SK-N-SH (cell line): ENCODE measurements around the gene SUMF1. TPM values are rescaled to one million over a fixed set of nuclear protein-coding genes. Genes with fewer than 3 reads are reported as not detected.
A peak's percentile ranks its signal among the peaks of the same experiment; 100 is the strongest.

Experiments used
- CTCF ChIA-PET: fragments of 300-600, 350-600 bp; formaldehyde crosslinking; extraction: SDS; loops from one replicate; lab custom pipeline; 2021; lab: Yijun Ruan, JAX
- POLR2A ChIA-PET: fragments of 350-600 bp; sonication (Branson Sonifier 250); formaldehyde crosslinking; extraction: SDS; loops from one replicate; lab custom pipeline; 2020; ENCODE audit warnings: antibody characterized with exemption, inconsistent platforms; lab: Yijun Ruan, JAX
- DNase-seq: peaks from one replicate; pipeline ENCODE4 v3.0.0; 2012
- H2AFZ ChIP-seq: fragments of 200-600 bp; sonication (generic); 2 replicates; pipeline ENCODE4 v1.8.1; 2016; ENCODE audit warnings: antibody characterized with exemption, mild to moderate bottlenecking, low read depth
- H3F3A ChIP-seq: fragments of 200-600 bp; sonication (generic); replicated peaks from 2 replicates; pipeline ENCODE3; 2016; ENCODE audit warnings: antibody characterized with exemption, mild to moderate bottlenecking; ENCODE audit not compliant: insufficient read depth
- H3K27ac ChIP-seq, 2 experiments: fragments of 200-500 bp in 1 of 2; fragments of 200-600 bp in 1 of 2; sonication (Bioruptor generic) in 1 of 2; sonication (generic), shearing (Covaris generic) in 1 of 2; 2 replicates each; pipeline versions ENCODE4 v1.5.1 to v1.6.1; 2014 to 2016; ENCODE audit warnings: low read depth in 2 of 2, inconsistent platforms in 1 of 2, low read length in 1 of 2, mild to moderate bottlenecking in 1 of 2, mixed read lengths in 1 of 2
- H3K27me3 ChIP-seq: fragments of 200-600 bp; sonication (generic), shearing (Covaris generic); 2 replicates; pipeline ENCODE4 v1.6.1; 2016; ENCODE audit warnings: mixed run types; ENCODE audit not compliant: insufficient read depth
- H3K36me3 ChIP-seq, 2 experiments: fragments of 200-500 bp in 1 of 2; fragments of 200-600 bp in 1 of 2; sonication (Bioruptor generic) in 1 of 2; sonication (generic) in 1 of 2; replicated peaks in 1 of 2; 2 replicates each; pipeline versions ENCODE3 to v1.5.1; 2014 to 2016; ENCODE audit warnings: low read length in 1 of 2, mild to moderate bottlenecking in 1 of 2; ENCODE audit not compliant: insufficient read depth in 2 of 2, control insufficient read depth in 1 of 2
- H3K4me1 ChIP-seq, 2 experiments: fragments of 200-500 bp in 1 of 2; fragments of 200-600 bp in 1 of 2; sonication (Bioruptor generic) in 1 of 2; sonication (generic), shearing (Covaris generic) in 1 of 2; 2 replicates each; pipeline versions ENCODE4 v1.5.1 to v1.6.1; 2014 to 2016; ENCODE audit warnings: low read depth in 1 of 2, low read length in 1 of 2, mixed run types in 1 of 2; ENCODE audit not compliant: insufficient read depth in 2 of 2, control insufficient read depth in 1 of 2
- H3K4me2 ChIP-seq: fragments of 200-600 bp; sonication (generic), shearing (Covaris generic); 2 replicates; pipeline ENCODE4 v1.6.1; 2017; ENCODE audit warnings: mixed run types
- H3K4me3 ChIP-seq, 2 experiments: fragments of 200-500 bp in 1 of 2; fragments of 200-600 bp in 1 of 2; sonication (Bioruptor generic) in 1 of 2; sonication (generic), shearing (Covaris generic) in 1 of 2; 2 replicates each; pipeline versions ENCODE4 v1.5.1 to v1.8.1; 2014 to 2016; ENCODE audit warnings: low read depth in 2 of 2, inconsistent platforms in 1 of 2, low read length in 1 of 2, mild to moderate bottlenecking in 1 of 2, mixed read lengths in 1 of 2, moderate library complexity in 1 of 2
- H3K79me2 ChIP-seq: fragments of 200-600 bp; sonication (generic); 2 replicates; pipeline ENCODE4 v1.8.1; 2017; ENCODE audit warnings: mild to moderate bottlenecking; ENCODE audit not compliant: insufficient read depth
- H3K9ac ChIP-seq: fragments of 200-600 bp; sonication (generic); 2 replicates; pipeline ENCODE4 v1.6.1; 2017; ENCODE audit warnings: mixed run types
- H3K9me2 ChIP-seq: fragments of 200-600 bp; sonication (generic); 2 replicates; pipeline ENCODE4 v1.6.1; 2017; ENCODE audit warnings: mixed run types
- H3K9me3 ChIP-seq: fragments of 200-600 bp; sonication (generic); 2 replicates; pipeline ENCODE4 v1.6.1; 2017; ENCODE audit warnings: mixed run types, mild to moderate bottlenecking, moderate library complexity
- H4K20me1 ChIP-seq: fragments of 200-600 bp; sonication (generic); 2 replicates; pipeline ENCODE4 v1.6.1; 2017; ENCODE audit warnings: mild to moderate bottlenecking, mixed run types; ENCODE audit not compliant: insufficient read depth
- FOSL2 ChIP-seq: IDR thresholded peaks from 2 replicates; pipeline ENCODE4 v1.4.0; 2012; ENCODE audit warnings: low read depth, mild to moderate bottlenecking, moderate library complexity, borderline replicate concordance
- GABPA ChIP-seq: IDR thresholded peaks from 2 replicates; pipeline ENCODE4 v1.4.0; 2012; ENCODE audit warnings: low read depth, mild to moderate bottlenecking
- IRF3 ChIP-seq: fragments of 150-350 bp; IDR thresholded peaks from 2 replicates; pipeline ENCODE4 v1.6.1; 2016; ENCODE audit warnings: mild to moderate bottlenecking, low read depth, low read length
- MAX ChIP-seq: IDR thresholded peaks from 2 replicates; pipeline ENCODE4 v1.4.0; 2012; ENCODE audit warnings: low read depth
- MXI1 ChIP-seq: IDR thresholded peaks from 2 replicates; pipeline ENCODE4 v1.6.1; 2012; ENCODE audit warnings: mild to moderate bottlenecking, low read depth, low read length, improper control_type of control experiment
- NFIC ChIP-seq: IDR thresholded peaks from 2 replicates; pipeline ENCODE4 v1.4.0; 2012; ENCODE audit warnings: borderline replicate concordance
- PBX3 ChIP-seq: IDR thresholded peaks from 2 replicates; pipeline ENCODE4; 2012
- POLR2AphosphoS5 ChIP-seq: IDR thresholded peaks from 2 replicates; pipeline ENCODE4 v1.6.1; 2012; ENCODE audit warnings: low read depth, low read length
- RAD21 ChIP-seq: IDR thresholded peaks from 2 replicates; pipeline ENCODE4 v1.6.1; 2012; ENCODE audit warnings: mild to moderate bottlenecking, low read length
- RCOR1 ChIP-seq: fragments of 150-350 bp; IDR thresholded peaks from 2 replicates; pipeline ENCODE4 v1.6.1; 2017; ENCODE audit warnings: antibody characterized with exemption, low read length
- RXRA ChIP-seq: IDR thresholded peaks from 2 replicates; pipeline ENCODE4 v1.4.0; 2012; ENCODE audit warnings: low read depth, mild to moderate bottlenecking, borderline replicate concordance
- SMC3 ChIP-seq: IDR thresholded peaks from 2 replicates; pipeline ENCODE4 v1.6.1; 2012; ENCODE audit warnings: low read depth, low read length, improper control_type of control experiment
- TCF12 ChIP-seq: IDR thresholded peaks from 2 replicates; pipeline ENCODE4 v1.4.0; 2012
- USF1 ChIP-seq: IDR thresholded peaks from 2 replicates; pipeline ENCODE4 v1.4.0; 2012; ENCODE audit warnings: low read depth, borderline replicate concordance
- USF2 ChIP-seq: fragments of 150-350 bp; IDR thresholded peaks from 2 replicates; pipeline ENCODE4 v1.6.1; 2017; ENCODE audit warnings: antibody characterized with exemption, low read length, low read depth, borderline replicate concordance
- YY1 ChIP-seq: IDR thresholded peaks from 2 replicates; pipeline ENCODE4 v1.4.0; 2012; ENCODE audit warnings: low read depth, mild to moderate bottlenecking
- WGBS: methylation state at CpG from one replicate; pipeline ENCODE4 v1.1.6; 2017; ENCODE audit warnings: low lambda C conversion rate; 5-methylcytosine and 5-hydroxymethylcytosine counted together
- polyA plus RNA-seq, 3 experiments: library from polyadenylated mRNA; depleted of rRNA; stranded (reverse); fragments of >200 nt; gene quantifications; 2 replicates each; pipeline ENCODE4 v1.2.3, GENCODE V29; 2012

Gene SUMF1
- polyA plus RNA-seq, 1 of the 3 experiments (the other 2 are of a cell fraction) = 56.9 TPM

- peaks cover 19 to 24% of the 10 kb centered on the region in 2 experiments for H3K4me1 ChIP-seq
- WGBS = 64% methylated on average over 2 of the region's 2 CpGs
- peak overlapping the region; percentile 24; the same call in 1 of the 2 replicates for H3K4me2 ChIP-seq
- H3F3A ChIP-seq = peaks cover 21% of the 10 kb centered on the region
- H3K79me2 ChIP-seq = no peaks in the 10 kb centered on the region
- no peak overlapping the region for H3K4me3 ChIP-seq
- peaks cover 0 to 2% of the 10 kb centered on the region in 2 experiments for H3K36me3 ChIP-seq
- CTCF ChIA-PET = interaction anchor here (0.9 kb wide), 1 partner anchor 12 kb away, joined by 4 read pairs; no protein-coding TSS in a partner anchor
- no peak for DNase-seq
- no peaks in the 10 kb centered on the region for H3K9me3 ChIP-seq
- no peak overlapping the region for H3K9ac ChIP-seq
- TF ChIP-seq YY1 (no peak), USF1 (no peak), MAX (no peak), MXI1 (no peak), POLR2AphosphoS5 (no peak), TCF12 (peak; percentile 40; the same call in 1 of the 2 replicates), FOSL2 (peak; percentile 18; the same call in 1 of the 2 replicates), USF2 (no peak), RXRA (no peak), GABPA (no peak), RCOR1 (no peak), NFIC (no peak), SMC3 (no peak), RAD21 (no peak), IRF3 (no peak), PBX3 (no peak)
- H3K27me3 ChIP-seq = no peaks in the 10 kb centered on the region
- H4K20me1 ChIP-seq = no peaks in the 10 kb centered on the region
- POLR2A ChIA-PET = no interaction called here
- H2AFZ ChIP-seq = no peak overlapping the region
- no peaks in the 10 kb centered on the region for H3K9me2 ChIP-seq
- peak overlapping the region in 1 of 2 experiments; percentile 31; a peak in 2 of 4 replicates for H3K27ac ChIP-seq
Observed at GRCh38 chr3:4421121-4421520, 45.9 kb downstream of the SUMF1 start.
